ENCODE measurements around the gene RAP1GAP. TPM values are rescaled to one million over a fixed set of nuclear protein-coding genes. Genes with fewer than 3 reads are reported as not detected.
A peak's percentile ranks its signal among the peaks of the same experiment; 100 is the strongest.

RAP1GAP gene
- total RNA-seq, 4 donors from 2014 or later = 0.33 to 0.83 (median 0.56) TPM

DNA sequence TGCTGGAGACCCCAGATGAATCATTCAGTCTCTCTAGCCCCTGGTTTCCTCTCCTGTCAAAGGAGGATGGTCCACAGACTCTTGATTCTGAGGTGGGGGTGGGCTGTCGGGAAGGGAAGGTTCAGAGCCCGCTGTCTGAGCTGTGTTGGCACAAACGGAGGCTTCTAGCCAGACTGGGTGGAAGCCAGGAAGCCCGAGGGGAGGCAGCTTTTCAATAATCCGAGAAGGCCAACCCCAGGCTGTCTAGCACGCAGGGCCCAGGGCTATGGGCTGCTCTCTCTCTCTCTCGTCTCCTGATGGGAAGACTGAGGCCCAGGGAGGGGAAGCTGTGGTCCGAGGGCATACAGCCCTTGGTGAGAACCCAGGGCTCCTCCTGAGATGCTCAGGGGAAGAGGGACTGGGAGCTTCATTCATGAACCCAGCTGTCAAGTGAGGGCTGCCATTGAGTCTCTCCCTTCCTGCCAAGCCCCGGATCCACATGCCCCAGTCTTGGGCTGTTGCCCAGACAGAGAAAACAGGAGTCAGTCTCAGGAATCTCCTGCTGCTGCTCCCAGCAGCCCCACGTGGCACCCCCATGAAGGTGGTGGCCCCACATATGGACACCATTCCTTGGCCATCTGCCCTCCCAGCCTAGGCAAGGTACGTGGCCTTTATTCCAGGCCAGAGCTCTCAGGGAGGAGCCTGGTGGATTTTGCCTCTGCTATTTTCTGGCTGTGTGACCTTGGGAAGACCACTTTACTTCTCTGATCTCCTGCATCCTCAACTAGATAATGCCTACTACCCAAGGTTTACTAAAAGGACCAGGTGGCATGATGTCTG, 44.4 kb downstream of the RAP1GAP start:
- Histone ChIP-seq H3K36me3 (no peaks in the 10 kb centered on the region), H3K27ac (replicated peaks in 1 of 4) (no peak overlapping the region), H3K4me1 (peaks cover 0 to 25% (median 14%) of the 10 kb centered on the region in 4 donors), H3K9me3 (no peaks in the 10 kb centered on the region), H3K4me3 (no peak overlapping the region), H3K27me3 (peaks cover 0 to 80% (median 3%) of the 10 kb centered on the region in 4 donors)
- intact Hi-C loops (cut with DNase I) = no loop called here
- no peak for DNase-seq (ENCODE audit: extremely low spot score)
- 66% methylated on average over 10 of the region's 11 CpGs for WGBS
- TF ChIP-seq POLR2AphosphoS5 (IDR thresholded peaks at IDR 0.05) = no peak
- no peak for TF ChIP-seq POLR2A (IDR thresholded peaks at IDR 0.05; ENCODE audit: low read depth)

DNA sequence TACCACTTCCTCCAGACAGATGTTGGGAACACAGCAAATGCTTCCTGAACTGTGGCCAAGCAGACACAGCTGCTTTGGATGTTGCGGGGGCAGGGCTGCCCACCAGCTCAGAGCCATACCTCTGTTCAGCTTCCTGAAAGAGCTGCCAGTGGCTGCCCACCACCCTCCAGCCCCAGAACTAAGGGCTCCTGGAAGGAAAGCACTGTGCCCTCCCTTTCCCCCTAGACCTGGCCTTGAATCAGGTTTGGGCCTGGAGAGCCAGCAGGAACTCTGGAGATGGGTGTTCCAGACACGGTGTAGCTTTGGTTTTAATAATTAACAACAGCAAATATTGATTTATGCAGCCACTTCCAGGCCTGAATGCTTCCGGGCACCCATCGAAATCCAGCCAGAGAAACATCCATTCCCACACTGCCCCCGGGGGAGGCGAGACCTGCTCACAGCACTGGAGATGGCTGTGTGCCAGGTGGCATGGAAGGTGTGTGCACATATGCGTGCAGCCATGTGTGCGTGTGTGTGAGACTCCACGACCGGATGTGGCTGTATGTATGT, 45.7 kb downstream of the RAP1GAP start:
- Histone ChIP-seq H3K4me1 (peaks cover 0 to 25% (median 14%) of the 10 kb centered on the region in 4 donors), H3K4me3 (no peak overlapping the region), H3K27me3 (peaks cover 0 to 67% (median 3%) of the 10 kb centered on the region in 4 donors), H3K27ac (replicated peaks in 1 of 4) (no peak overlapping the region), H3K36me3 (no peaks in the 10 kb centered on the region), H3K9me3 (no peaks in the 10 kb centered on the region)
- intact Hi-C loops (cut with DNase I) = no loop called here
- TF ChIP-seq POLR2AphosphoS5 (IDR thresholded peaks at IDR 0.05) = no peak
- no peak for TF ChIP-seq EP300 (IDR thresholded peaks at IDR 0.05)
- TF ChIP-seq POLR2A (IDR thresholded peaks at IDR 0.05; ENCODE audit: low read depth) = no peak
- TF ChIP-seq, protein P1, sequence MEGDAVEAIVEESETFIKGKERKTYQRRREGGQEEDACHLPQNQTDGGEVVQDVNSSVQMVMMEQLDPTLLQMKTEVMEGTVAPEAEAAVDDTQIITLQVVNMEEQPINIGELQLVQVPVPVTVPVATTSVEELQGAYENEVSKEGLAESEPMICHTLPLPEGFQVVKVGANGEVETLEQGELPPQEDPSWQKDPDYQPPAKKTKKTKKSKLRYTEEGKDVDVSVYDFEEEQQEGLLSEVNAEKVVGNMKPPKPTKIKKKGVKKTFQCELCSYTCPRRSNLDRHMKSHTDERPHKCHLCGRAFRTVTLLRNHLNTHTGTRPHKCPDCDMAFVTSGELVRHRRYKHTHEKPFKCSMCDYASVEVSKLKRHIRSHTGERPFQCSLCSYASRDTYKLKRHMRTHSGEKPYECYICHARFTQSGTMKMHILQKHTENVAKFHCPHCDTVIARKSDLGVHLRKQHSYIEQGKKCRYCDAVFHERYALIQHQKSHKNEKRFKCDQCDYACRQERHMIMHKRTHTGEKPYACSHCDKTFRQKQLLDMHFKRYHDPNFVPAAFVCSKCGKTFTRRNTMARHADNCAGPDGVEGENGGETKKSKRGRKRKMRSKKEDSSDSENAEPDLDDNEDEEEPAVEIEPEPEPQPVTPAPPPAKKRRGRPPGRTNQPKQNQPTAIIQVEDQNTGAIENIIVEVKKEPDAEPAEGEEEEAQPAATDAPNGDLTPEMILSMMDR (IDR thresholded peaks at IDR 0.05) = no peak
- DNase-seq (ENCODE audit: extremely low spot score) = no peak
- 80% methylated on average over 8 of the region's 10 CpGs for WGBS

DNA sequence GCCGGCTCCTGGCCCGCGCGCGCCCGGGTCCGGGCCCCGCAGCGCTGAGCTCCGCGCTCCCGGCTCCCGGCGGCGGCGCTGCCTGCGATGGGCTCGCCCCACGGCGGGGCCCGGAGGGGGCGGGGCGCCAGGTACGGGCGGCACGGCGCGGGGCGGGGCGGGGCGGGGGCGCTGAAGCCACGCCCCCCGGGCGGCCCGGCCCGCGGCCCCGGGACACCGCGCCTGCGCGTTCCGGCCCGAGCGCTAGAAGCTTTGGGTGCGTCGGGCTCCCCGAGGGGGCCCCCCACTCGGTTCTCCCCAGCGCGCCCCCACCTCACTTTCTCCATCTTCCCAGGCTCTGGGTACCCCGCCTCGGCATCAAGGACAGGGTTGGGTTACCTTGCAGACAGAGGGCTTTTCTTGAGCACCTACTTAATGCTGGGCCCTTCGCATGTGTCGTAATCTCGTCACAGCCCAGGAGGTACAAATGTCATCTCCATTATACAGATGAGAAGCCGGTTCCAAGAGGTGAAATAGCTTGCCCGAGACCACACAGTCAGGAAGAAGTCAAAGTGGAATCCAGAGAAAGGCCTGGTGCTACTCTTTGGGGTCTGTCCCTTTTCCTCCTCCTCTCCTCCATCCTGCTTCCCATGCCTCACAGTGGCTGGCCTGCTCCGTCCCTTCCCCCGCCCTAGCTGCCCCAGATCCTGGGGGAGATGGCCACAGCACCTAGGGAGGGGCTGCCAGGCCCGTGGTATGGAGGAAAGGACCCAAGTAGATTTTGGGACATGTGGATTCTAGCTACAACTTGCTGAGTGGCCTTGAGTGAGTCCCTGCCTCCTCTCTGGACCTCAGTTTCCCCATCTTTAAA, 46.5 kb downstream of the RAP1GAP start:
- Histone ChIP-seq H3K4me1 (peaks cover 0 to 25% (median 14%) of the 10 kb centered on the region in 4 donors), H3K4me3 (peak overlapping the region; percentile 27 to 52 (median 36)), H3K9me3 (no peaks in the 10 kb centered on the region), H3K36me3 (no peaks in the 10 kb centered on the region), H3K27me3 (peaks cover 0 to 66% (median 3%) of the 10 kb centered on the region in 4 donors), H3K27ac (replicated peaks in 1 of 4) (no peak overlapping the region)
- DNase-seq (ENCODE audit: extremely low spot score) = no peak
- TF ChIP-seq EP300 (IDR thresholded peaks at IDR 0.05) = no peak
- TF ChIP-seq, protein P1 (IDR thresholded peaks at IDR 0.05) = no peak
- no peak for TF ChIP-seq POLR2A (IDR thresholded peaks at IDR 0.05; ENCODE audit: low read depth)
- no peak for TF ChIP-seq POLR2AphosphoS5 (IDR thresholded peaks at IDR 0.05)
- intact Hi-C loops (cut with DNase I) = no loop called here
- WGBS = 32% methylated on average over 15 of the region's 62 CpGs

DNA sequence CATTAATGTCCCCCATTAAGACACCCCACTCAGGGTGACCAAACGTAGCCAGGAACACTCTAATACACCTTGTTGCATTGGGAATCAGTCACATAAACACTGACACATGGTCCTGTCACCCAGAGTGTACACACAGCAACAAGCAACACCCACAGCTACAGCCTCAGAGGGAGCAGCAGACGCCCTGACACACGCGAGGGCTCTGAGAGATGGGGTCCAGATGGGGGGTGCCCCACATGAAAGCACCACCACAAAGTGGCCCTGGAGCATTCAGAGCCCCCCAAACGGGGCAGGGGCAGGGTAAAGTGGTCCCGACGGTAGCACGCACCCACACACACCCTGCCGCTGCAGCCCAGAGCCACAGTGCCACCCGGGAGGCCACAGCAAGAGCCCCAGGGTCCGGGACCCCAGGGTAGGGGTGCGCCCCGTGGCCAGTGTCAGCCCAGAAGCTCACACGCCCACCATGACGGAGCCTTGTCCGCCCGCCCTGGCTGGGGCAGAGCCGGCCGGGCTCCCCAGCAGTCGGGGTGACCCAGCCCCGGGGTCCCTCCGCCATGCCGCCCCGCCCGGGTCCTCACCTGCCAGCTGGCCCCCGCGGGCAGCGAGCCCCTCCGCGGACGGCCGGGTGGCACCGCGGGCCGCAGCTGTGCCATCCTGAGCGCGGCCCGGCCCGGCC, 47.3 kb downstream of the RAP1GAP start:
- Histone ChIP-seq H3K9me3 (no peaks in the 10 kb centered on the region), H3K27ac (replicated peaks in 1 of 4) (no peak overlapping the region), H3K27me3 (peaks cover 0 to 63% (median 3%) of the 10 kb centered on the region in 4 donors), H3K36me3 (no peaks in the 10 kb centered on the region), H3K4me1 (peaks cover 0 to 25% (median 14%) of the 10 kb centered on the region in 4 donors), H3K4me3 (peak overlapping the region; percentile 27 to 52 (median 36))
- TF ChIP-seq POLR2AphosphoS5 (IDR thresholded peaks at IDR 0.05) (no peak), EP300 (IDR thresholded peaks at IDR 0.05) (no peak), POLR2A (IDR thresholded peaks at IDR 0.05; ENCODE audit: low read depth) (no peak)
- TF ChIP-seq, protein P1 (IDR thresholded peaks at IDR 0.05) = no peak
- intact Hi-C loops (cut with DNase I) = no loop called here
- DNase-seq (ENCODE audit: extremely low spot score) = no peak
- WGBS = 26% methylated on average over 22 of the region's 39 CpGs

All from esophagus muscularis mucosa (tissue), 4 donors.